ENCODE data around the gene RNASE13.

GRCh38 chr14:21024585-21025370 lies 9.8 kb downstream of the RNASE13 start, which contains the start of gene NDRG2:
- TF ChIP-seq POLR2AphosphoS5 (IDR thresholded peaks at IDR 0.05) (peak; percentile 61 to 73 (median 69)), POLR2A (IDR thresholded peaks at IDR 0.05) (peak; percentile 67)
